GM19043 (cell line): ENCODE measurements around the gene CBR3.
"Not testable (repeated sequence)": the region's sequence is repeated elsewhere in the genome, so short reads cannot be mapped to it uniquely, and the experiment has no call there.

ENCODE experiments used
- ATAC-seq: cut with Tn5 transposase; IDR thresholded peaks from one replicate; pipeline ENCODE4 v1.9.1; 2021; ENCODE audit warnings: low read depth; ENCODE audit not compliant: unreplicated experiment

Gene CBR3

GRCh38 chr21:36134803-36135390, at the start of gene CBR3:
Gene CBR3, plus strand, starts transcription at chr21:36135079. Its CDS starts 114 bp downstream, at chr21:36135193.
- no peak for ATAC-seq

- no peak for ATAC-seq
Observed at GRCh38 chr21:36087362-36088138, 47.3 kb upstream of the CBR3 start.

- ATAC-seq, result no peak
Observed at GRCh38 chr21:36089946-36090345, 44.9 kb upstream of the CBR3 start.

GRCh38 chr21:36092681-36093080, 42.2 kb upstream of the CBR3 start:
- no peak for ATAC-seq

- ATAC-seq, result no peak
Observed at GRCh38 chr21:36093512-36093911, 41.4 kb upstream of the CBR3 start.

- no peak for ATAC-seq
Observed at GRCh38 chr21:36096398-36097290, 38.2 kb upstream of the CBR3 start.

- peak; percentile 63 for ATAC-seq
Observed at GRCh38 chr21:36097427-36098181, 37.3 kb upstream of the CBR3 start.

GRCh38 chr21:36098182-36098532, 36.7 kb upstream of the CBR3 start:
- no peak for ATAC-seq

- no peak for ATAC-seq
Observed at GRCh38 chr21:36099000-36099399, 35.9 kb upstream of the CBR3 start.

GRCh38 chr21:36099695-36100211, 35.1 kb upstream of the CBR3 start:
- not testable (repeated sequence) for ATAC-seq

GRCh38 chr21:36100971-36101641, 33.8 kb upstream of the CBR3 start:
- no peak for ATAC-seq

- no peak for ATAC-seq
Observed at GRCh38 chr21:36103434-36103833, 31.4 kb upstream of the CBR3 start.

GRCh38 chr21:36104317-36105300, 30.3 kb upstream of the CBR3 start:
- no peak for ATAC-seq

- no peak for ATAC-seq
Observed at GRCh38 chr21:36105327-36105842, 29.5 kb upstream of the CBR3 start.

- no peak for ATAC-seq
Observed at GRCh38 chr21:36109868-36110267, 25.0 kb upstream of the CBR3 start.

GRCh38 chr21:36111238-36111637, 23.6 kb upstream of the CBR3 start:
- ATAC-seq, result no peak

GRCh38 chr21:36113647-36114428, 21.0 kb upstream of the CBR3 start:
- ATAC-seq, result no peak
